CD4-positive, alpha-beta memory T cell (primary cell): ENCODE results near the gene CHURC1. TPM values are rescaled to one million over a fixed set of nuclear protein-coding genes. Genes with fewer than 3 reads are reported as not detected.

Experiments
- CTCF ChIA-PET: fragments of 350-600 bp; sonication (Branson Sonifier 250); formaldehyde crosslinking; loops from one replicate; lab custom pipeline; 2021; ENCODE audit warnings: inconsistent platforms; ENCODE audit not compliant: partially characterized antibody; lab: Charles Lee
- POLR2A ChIA-PET: fragments of 350-600 bp; sonication (Branson Sonifier 250); formaldehyde crosslinking; loops from one replicate; lab custom pipeline; 2021; ENCODE audit not compliant: partially characterized antibody; lab: Charles Lee
- DNase-seq, 5 donors: peaks; one replicate each; pipeline versions ENCODE4 v3.0.0 to v3.0.0-alpha.2; 2020 to 2022; ENCODE audit warnings: mixed read lengths in 1 of 5
- H3K27ac ChIP-seq: one replicate; pipeline ENCODE4 v1.7.0; 2013; ENCODE audit warnings: low read depth, low read length
- H3K27me3 ChIP-seq: 2 replicates; pipeline ENCODE4 v1.7.0; 2013; ENCODE audit warnings: mild to moderate bottlenecking, low read length, moderate library complexity; ENCODE audit not compliant: insufficient read depth
- H3K36me3 ChIP-seq: 2 replicates; pipeline ENCODE4 v1.7.0; 2013; ENCODE audit warnings: mild to moderate bottlenecking, low read length, moderate library complexity; ENCODE audit not compliant: insufficient read depth
- H3K4me1 ChIP-seq: 2 replicates; pipeline ENCODE4 v1.7.0; 2013; ENCODE audit warnings: mild to moderate bottlenecking, low read length, moderate library complexity; ENCODE audit not compliant: insufficient read depth
- H3K4me3 ChIP-seq, 2 donors: one replicate each; pipeline ENCODE4 v1.7.0; 2013; ENCODE audit warnings: low read length in 2 of 2, mild to moderate bottlenecking in 1 of 2
- H3K9me3 ChIP-seq, 2 donors: one replicate each; pipeline ENCODE4 v1.7.0; 2013; ENCODE audit warnings: low read length in 2 of 2, control low read depth in 1 of 2; ENCODE audit not compliant: control insufficient read depth in 1 of 2
- H3K27ac Mint-ChIP-seq, 7 donors: one replicate each; pipeline ENCODE4 v1.8.0; 2020 to 2021; ENCODE audit warnings: mixed read lengths in 7 of 7, mild to moderate bottlenecking in 6 of 7, inconsistent platforms in 3 of 7, moderate library complexity in 3 of 7
- H3K27me3 Mint-ChIP-seq, 2 donors: one replicate each; pipeline ENCODE4 v1.8.0; 2020 to 2021; ENCODE audit warnings: mixed read lengths in 2 of 2
- H3K36me3 Mint-ChIP-seq, 2 donors: one replicate each; pipeline ENCODE4 v1.8.0; 2020 to 2021; ENCODE audit warnings: mixed read lengths in 2 of 2, inconsistent platforms in 1 of 2, mild to moderate bottlenecking in 1 of 2
- H3K4me1 Mint-ChIP-seq, 4 donors: one replicate each; pipeline ENCODE4 v1.8.0; 2020 to 2021; ENCODE audit warnings: mixed read lengths in 4 of 4, mild to moderate bottlenecking in 1 of 4
- H3K4me3 Mint-ChIP-seq, 8 donors: one replicate each; pipeline ENCODE4 v1.8.0; 2020 to 2021; ENCODE audit warnings: mixed read lengths in 8 of 8, mild to moderate bottlenecking in 7 of 8, moderate library complexity in 6 of 8, inconsistent platforms in 3 of 8
- H3K9me3 Mint-ChIP-seq, 8 donors: one replicate each; pipeline ENCODE4 v1.8.0; 2020 to 2021; ENCODE audit warnings: mixed read lengths in 8 of 8, mild to moderate bottlenecking in 5 of 8, inconsistent platforms in 3 of 8, moderate library complexity in 1 of 8
- intact Hi-C: fragments of 100-400 bp; cut with micrococcal nuclease; formaldehyde crosslinking; loops from one replicate; pipeline ENCODE4 v1.15.1; 2023
- polyA plus RNA-seq, 2 donors: library from polyadenylated mRNA; unstranded; fragments of 300-500 nt; fragmentation: Illumina TruSeq; gene quantifications; one replicate each; pipeline ENCODE4 v1.2.3, GENCODE V29; 2021
- total RNA-seq, 2 experiments: library from RNA; stranded (reverse); gene quantifications; one replicate each; pipeline ENCODE4 v1.2.3, GENCODE V29; 2021

CHURC1 gene
- total and polyA plus RNA-seq, 4 experiments from 2014 or later, result 112 to 176 (median 132) TPM

DNA sequence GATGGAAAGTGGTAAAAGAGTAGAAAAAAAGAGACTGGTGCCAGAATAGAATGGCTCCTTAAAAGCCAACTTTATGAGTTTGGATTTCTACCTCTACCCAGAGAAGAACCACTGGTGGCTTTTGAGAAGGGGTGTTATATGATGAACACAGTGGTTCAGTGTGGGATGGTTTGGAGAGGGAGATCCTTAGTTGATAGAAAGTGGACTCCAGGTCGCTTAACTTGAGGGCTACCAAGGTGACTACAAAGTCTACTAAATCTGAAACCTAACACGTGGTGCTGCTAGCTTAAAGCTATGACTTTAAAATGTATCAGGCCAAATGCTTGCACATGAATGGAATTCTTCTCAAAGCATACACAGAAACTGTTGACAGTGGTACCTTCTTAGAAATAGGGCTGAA is 42.9 kb upstream of the CHURC1 start:
- Histone ChIP-seq H3K27ac (no peak overlapping the region), H3K27me3 (no peaks in the 10 kb centered on the region), H3K9me3 (no peaks in the 10 kb centered on the region), H3K36me3 (no peaks in the 10 kb centered on the region), H3K4me1 (no peaks in the 10 kb centered on the region), H3K4me3 (no peak overlapping the region)
- no peak for DNase-seq
- no peak overlapping the region for H3K4me3 Mint-ChIP-seq
- peaks cover 14 to 30% of the 10 kb centered on the region in 2 donors for H3K27me3 Mint-ChIP-seq
- POLR2A ChIA-PET, result no interaction called here
- intact Hi-C loops, result no loop called here
- no peaks in the 10 kb centered on the region for H3K4me1 Mint-ChIP-seq
- no peaks in the 10 kb centered on the region for H3K9me3 Mint-ChIP-seq
- CTCF ChIA-PET, result no interaction called here
- H3K27ac Mint-ChIP-seq, result peak overlapping the region in 1 of 7 donors; percentile 61
- H3K36me3 Mint-ChIP-seq, result no peaks in the 10 kb centered on the region

DNA sequence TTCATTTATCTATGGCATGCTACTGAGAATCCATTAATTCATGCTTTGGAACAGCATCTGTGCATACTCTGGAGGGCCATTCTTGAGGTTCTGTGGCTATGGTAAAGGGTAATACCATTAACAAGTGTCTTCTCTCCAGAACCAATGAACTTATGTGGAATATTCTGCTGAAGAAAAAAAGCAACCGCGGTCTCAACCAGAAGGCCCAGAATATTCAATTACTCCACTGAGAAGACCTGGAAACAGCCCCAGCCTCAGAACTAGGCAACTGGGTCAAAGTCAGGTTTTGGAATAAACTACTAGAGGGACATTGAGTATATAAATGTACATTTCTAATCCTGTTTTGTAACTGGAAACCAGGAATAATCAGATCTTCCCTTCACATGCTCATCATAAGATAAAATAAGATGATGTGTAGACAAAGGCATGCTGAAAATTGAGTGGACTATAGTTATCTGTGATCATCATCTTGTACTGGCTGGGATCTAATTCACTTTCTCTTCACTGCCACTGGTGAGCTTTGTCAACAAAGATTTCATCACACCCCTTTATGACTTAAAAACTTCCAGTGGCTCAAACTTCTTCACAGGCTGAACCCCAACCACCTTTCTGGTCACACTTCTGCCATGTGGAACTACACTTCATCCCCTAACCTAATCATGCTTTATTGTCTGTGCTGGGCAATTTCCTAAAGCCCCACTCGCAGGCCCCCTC is 40.6 kb upstream of the CHURC1 start:
- no peak overlapping the region for H3K4me3 Mint-ChIP-seq
- Histone ChIP-seq H3K4me3 (no peak overlapping the region), H3K36me3 (no peaks in the 10 kb centered on the region), H3K9me3 (no peaks in the 10 kb centered on the region), H3K27ac (no peak overlapping the region), H3K27me3 (peaks cover 1% of the 10 kb centered on the region), H3K4me1 (no peaks in the 10 kb centered on the region)
- no peaks in the 10 kb centered on the region for H3K36me3 Mint-ChIP-seq
- H3K27me3 Mint-ChIP-seq, result peaks cover 8 to 28% of the 10 kb centered on the region in 2 donors
- DNase-seq, result no peak
- intact Hi-C loops, result no loop called here
- POLR2A ChIA-PET, result no interaction called here
- H3K4me1 Mint-ChIP-seq, result no peaks in the 10 kb centered on the region
- no peaks in the 10 kb centered on the region for H3K9me3 Mint-ChIP-seq
- H3K27ac Mint-ChIP-seq, result no peak overlapping the region
- CTCF ChIA-PET, result interaction anchor here (1.0 kb wide), 1 partner anchor 18 kb away, joined by 3 read pairs; no protein-coding TSS in a partner anchor

DNA sequence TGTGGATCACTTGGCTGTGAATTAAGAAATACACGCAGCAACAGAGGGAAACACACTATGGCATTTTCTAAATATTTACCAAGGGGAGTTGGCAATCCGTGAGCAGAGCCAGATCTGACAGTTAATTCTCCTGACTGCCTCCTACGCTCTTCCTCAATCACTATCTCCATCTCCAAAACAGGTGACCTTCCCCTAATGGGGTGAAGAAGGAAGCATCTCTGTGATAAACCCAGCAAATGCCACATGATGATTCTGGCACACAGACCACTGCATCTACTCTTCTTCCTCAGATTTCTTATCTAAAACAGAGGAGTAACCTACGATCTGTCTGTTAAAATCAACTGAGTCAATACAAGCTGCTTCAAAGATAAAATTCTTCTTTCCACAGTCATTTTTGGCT is 38.9 kb upstream of the CHURC1 start:
- Histone ChIP-seq H3K27ac (no peak overlapping the region), H3K4me1 (peaks cover 4% of the 10 kb centered on the region), H3K9me3 (no peaks in the 10 kb centered on the region), H3K27me3 (peaks cover 7% of the 10 kb centered on the region), H3K4me3 (no peak overlapping the region), H3K36me3 (no peaks in the 10 kb centered on the region)
- peaks cover 0 to under 1% (median under 1%) of the 10 kb centered on the region in 4 donors for H3K4me1 Mint-ChIP-seq
- intact Hi-C loops, result no loop called here
- H3K27ac Mint-ChIP-seq, result no peak overlapping the region
- H3K9me3 Mint-ChIP-seq, result no peaks in the 10 kb centered on the region
- no peak overlapping the region for H3K4me3 Mint-ChIP-seq
- CTCF ChIA-PET, result interaction anchor here (1.0 to 8.3 kb wide), 2 partner anchors 15 to 52 kb away, joined by 4 to 87 read pairs; no protein-coding TSS in a partner anchor
- POLR2A ChIA-PET, result no interaction called here
- DNase-seq, result no peak
- H3K36me3 Mint-ChIP-seq, result no peaks in the 10 kb centered on the region
- peaks cover 8 to 26% of the 10 kb centered on the region in 2 donors for H3K27me3 Mint-ChIP-seq

DNA sequence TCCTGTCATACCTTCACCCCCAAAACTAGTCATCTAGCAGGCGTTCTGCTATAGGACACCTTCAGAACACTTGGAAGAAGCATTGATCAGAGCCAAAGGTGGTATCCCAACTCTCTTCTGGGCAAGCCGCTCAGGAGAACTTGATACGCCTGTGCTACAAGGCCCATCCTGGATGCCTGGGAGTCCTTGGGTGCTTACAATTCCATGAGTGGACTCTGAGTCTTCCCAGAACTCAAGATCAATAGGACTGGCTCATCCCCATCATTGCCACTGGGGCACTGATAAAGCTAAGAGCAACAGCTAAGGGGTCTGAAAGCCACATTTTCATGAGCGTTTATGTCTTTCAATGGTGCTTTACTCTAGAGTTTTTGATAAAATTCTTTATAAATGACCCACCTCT is 36.4 kb upstream of the CHURC1 start:
- intact Hi-C loops, result no loop called here
- POLR2A ChIA-PET, result no interaction called here
- peak overlapping the region in 1 of 8 donors; percentile 31 for H3K4me3 Mint-ChIP-seq

DNA sequence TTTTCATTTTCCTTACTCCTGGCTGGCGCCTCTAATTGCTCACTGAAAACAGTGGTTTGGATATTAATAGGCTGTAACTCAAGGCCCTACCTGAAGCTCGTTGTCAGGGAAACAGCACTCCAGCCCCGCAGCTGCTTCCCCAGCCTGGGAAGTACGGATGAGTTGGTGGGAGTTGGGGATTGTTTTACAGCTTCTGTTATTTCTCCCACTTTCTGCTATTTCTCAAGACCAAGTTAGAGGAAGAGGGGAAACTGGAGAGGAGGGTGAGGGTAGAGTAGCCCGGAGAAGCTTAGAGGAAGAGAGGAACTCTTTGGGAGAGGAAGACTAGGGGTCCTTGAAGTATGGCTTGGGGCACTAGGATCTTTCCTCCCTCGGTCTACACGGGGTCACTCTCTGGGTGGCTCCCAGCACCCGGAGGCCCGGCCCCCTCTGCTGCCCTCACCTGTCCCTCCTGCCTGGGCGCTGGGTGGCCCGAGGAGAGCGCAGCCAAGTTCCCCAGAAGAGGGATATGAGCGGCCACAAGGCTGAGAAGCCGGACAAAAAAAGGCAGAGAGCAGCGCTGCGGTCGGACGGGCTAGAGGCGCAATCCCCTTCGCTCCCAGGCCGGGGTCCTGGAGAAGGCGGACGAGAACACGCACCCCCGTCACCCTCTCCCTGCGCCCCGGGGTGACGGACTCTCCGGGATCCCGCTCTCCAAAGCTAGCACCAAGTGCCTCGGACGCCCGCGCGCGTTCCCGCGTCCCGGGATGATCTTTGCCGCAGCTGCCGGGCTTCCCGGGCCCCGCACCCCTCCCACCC is 35.2 kb upstream of the CHURC1 start:
- peak in 2 of 5 donors; percentile 2 to 3 for DNase-seq
- Mint-ChIP-seq H3K27ac (no peak overlapping the region), H3K27me3 (peaks cover 12 to 31% of the 10 kb centered on the region in 2 donors), H3K4me1 (peaks cover 0 to 10% (median 9%) of the 10 kb centered on the region in 4 donors), H3K9me3 (no peaks in the 10 kb centered on the region), H3K36me3 (no peaks in the 10 kb centered on the region), H3K4me3 (peak overlapping the region; percentile 49 to 73 (median 68))
- H3K4me1 ChIP-seq, result peaks cover 11% of the 10 kb centered on the region
- peaks cover 16% of the 10 kb centered on the region for H3K27me3 ChIP-seq
- no peak overlapping the region for H3K4me3 ChIP-seq
- H3K27ac ChIP-seq, result no peak overlapping the region
- POLR2A ChIA-PET, result interaction anchor here (0.5 to 1.6 kb wide), 4 partner anchors 31 to 755 kb away, joined by 3 to 4 read pairs (median 4); partner anchors contain the start of gene CHURC1
- CTCF ChIA-PET, result interaction anchor here (8.3 kb wide), 1 partner anchor 12 kb away, joined by 87 read pairs; no protein-coding TSS in a partner anchor
- H3K9me3 ChIP-seq, result no peaks in the 10 kb centered on the region
- no peaks in the 10 kb centered on the region for H3K36me3 ChIP-seq
- intact Hi-C loops, result no loop called here

More for the DNA sequence above, 36.4 kb upstream of the CHURC1 start:
- no peaks in the 10 kb centered on the region for H3K36me3 Mint-ChIP-seq
- no peak overlapping the region for H3K27ac Mint-ChIP-seq
- Histone ChIP-seq H3K4me3 (no peak overlapping the region), H3K9me3 (no peaks in the 10 kb centered on the region), H3K27me3 (peaks cover 16% of the 10 kb centered on the region), H3K4me1 (peaks cover 11% of the 10 kb centered on the region), H3K36me3 (no peaks in the 10 kb centered on the region), H3K27ac (no peak overlapping the region)
- H3K4me1 Mint-ChIP-seq, result peaks cover 0 to 10% (median 9%) of the 10 kb centered on the region in 4 donors
- CTCF ChIA-PET, result interaction anchor here (1.0 to 8.3 kb wide), 4 partner anchors 13 to 289 kb away, joined by 3 to 87 read pairs (median 4); no protein-coding TSS in a partner anchor
- H3K27me3 Mint-ChIP-seq, result peaks cover 11 to 33% of the 10 kb centered on the region in 2 donors
- H3K9me3 Mint-ChIP-seq, result no peaks in the 10 kb centered on the region
- DNase-seq, result no peak

DNA sequence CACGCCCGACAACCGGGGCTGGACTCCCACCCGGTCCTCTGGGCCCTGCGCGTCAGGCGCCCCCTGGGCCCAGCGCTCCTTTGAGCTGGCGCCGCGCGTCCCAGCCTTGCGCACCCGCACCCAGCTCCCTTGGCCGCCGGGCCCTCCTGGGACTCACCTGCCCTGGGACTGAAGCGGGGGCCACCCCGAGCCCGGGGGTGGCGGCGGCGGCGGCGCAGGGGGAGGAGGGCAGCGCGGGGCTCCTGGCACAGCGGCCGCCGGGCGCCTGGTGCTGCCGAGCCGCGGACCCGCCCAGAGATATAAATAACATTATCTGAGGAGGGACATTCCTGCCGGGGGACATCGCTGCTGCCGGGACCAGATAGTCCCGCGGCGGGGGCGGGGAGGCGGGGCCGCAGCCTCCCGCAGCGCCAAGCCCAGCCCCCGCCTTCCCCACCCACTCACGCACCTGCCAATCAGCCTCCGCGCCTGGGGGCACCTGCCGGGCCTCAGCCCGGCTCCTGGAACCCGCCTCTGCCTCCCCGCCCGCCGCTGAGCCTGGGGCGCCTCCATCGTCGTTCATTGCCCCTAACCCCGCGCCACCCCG is 34.5 kb upstream of the CHURC1 start, which contains the start of gene SPTB:
SPTB (minus strand) TSS at position 273 of the 586 bp plus-strand sequence. CDS start 56,813 bp downstream, outside the sequence.
- peaks cover 15 to 32% of the 10 kb centered on the region in 2 donors for H3K27me3 Mint-ChIP-seq
- CTCF ChIA-PET, result interaction anchor here (1.3 to 8.3 kb wide), 2 partner anchors 10 to 11 kb away, joined by 4 to 87 read pairs; no protein-coding TSS in a partner anchor
- H3K4me3 Mint-ChIP-seq, result peak within 1 kb of the TSS; percentile 84 to 94 (median 88)
- Histone ChIP-seq H3K4me1 (peaks cover 11% of the 10 kb centered on the region), H3K9me3 (no peaks in the 10 kb centered on the region), H3K27ac (no peak within 1 kb of the TSS), H3K4me3 (peak within 1 kb of the TSS in 1 of 2 donors; percentile 57), H3K36me3 (no peaks in the 10 kb centered on the region), H3K27me3 (peaks cover 16% of the 10 kb centered on the region)
- POLR2A ChIA-PET, result interaction anchor here (0.6 to 1.6 kb wide), 5 partner anchors 32 to 375 kb away, joined by 3 to 4 read pairs (median 3); partner anchors contain the start of genes CHURC1 and ZBTB1
- peaks cover 0 to 10% (median 9%) of the 10 kb centered on the region in 4 donors for H3K4me1 Mint-ChIP-seq
- peak within 1 kb of the TSS in 2 of 7 donors; percentile 15 to 66 for H3K27ac Mint-ChIP-seq
- no peaks in the 10 kb centered on the region for H3K36me3 Mint-ChIP-seq
- H3K9me3 Mint-ChIP-seq, result no peaks in the 10 kb centered on the region
- peak; percentile 34 to 67 (median 42) for DNase-seq
- intact Hi-C loops, result loop anchor here (1.0 kb wide), 1 partner anchor 44 kb away; no protein-coding TSS in a partner anchor
